Mesenchymal stem cell (in vitro differentiated cells and primary cell): Measurements from ENCODE around the gene NDUFA8.

Experiments
- DNase-seq: peaks from one replicate; pipeline ENCODE4 v3.0.0-alpha.2; 2013
- H2AFZ ChIP-seq: one replicate; pipeline ENCODE4 v1.6.1; 2013; ENCODE audit warnings: low read depth, mild to moderate bottlenecking, control low read depth, inconsistent platforms, low read length, moderate library complexity
- H2AK5ac ChIP-seq: 2 replicates; pipeline ENCODE4 v1.6.1; 2013; ENCODE audit warnings: low read length, moderate library complexity, mild to moderate bottlenecking, inconsistent platforms; ENCODE audit not compliant: severe bottlenecking
- H2BK120ac ChIP-seq: one replicate; pipeline ENCODE4 v1.6.1; 2013; ENCODE audit warnings: low read depth, mild to moderate bottlenecking, inconsistent platforms, low read length, moderate library complexity
- H2BK12ac ChIP-seq, 2 experiments: one replicate each; pipeline ENCODE4 v1.6.1; 2013; ENCODE audit warnings: inconsistent platforms in 2 of 2, low read length in 2 of 2, mild to moderate bottlenecking in 2 of 2, moderate library complexity in 2 of 2, control low read depth in 1 of 2
- H2BK15ac ChIP-seq: one replicate; pipeline ENCODE4 v1.6.1; 2013; ENCODE audit warnings: mild to moderate bottlenecking, low read depth, inconsistent platforms; ENCODE audit not compliant: poor library complexity, severe bottlenecking
- H2BK5ac ChIP-seq: 2 replicates; pipeline ENCODE4 v1.6.1; 2013; ENCODE audit warnings: low read depth, mild to moderate bottlenecking, low read length, control low read depth, inconsistent platforms; ENCODE audit not compliant: poor library complexity, severe bottlenecking
- H3K14ac ChIP-seq, 2 experiments: one replicate each; pipeline ENCODE4 v1.6.1; 2013; ENCODE audit warnings: inconsistent platforms in 2 of 2, low read length in 2 of 2, control low read depth in 1 of 2, mild to moderate bottlenecking in 1 of 2, moderate library complexity in 1 of 2
- H3K18ac ChIP-seq, 2 experiments: one replicate each; pipeline ENCODE4 v1.6.1; 2013; ENCODE audit warnings: inconsistent platforms in 2 of 2, low read length in 2 of 2, control low read depth in 1 of 2, low read depth in 1 of 2, mild to moderate bottlenecking in 1 of 2
- H3K23ac ChIP-seq, 2 experiments: one replicate each; pipeline ENCODE4 v1.6.1; 2013; ENCODE audit warnings: inconsistent platforms in 2 of 2, low read length in 2 of 2, mild to moderate bottlenecking in 2 of 2, moderate library complexity in 2 of 2, control low read depth in 1 of 2
- H3K27ac ChIP-seq: 2 replicates; pipeline ENCODE4 v1.5.1; 2013; ENCODE audit warnings: mild to moderate bottlenecking, moderate library complexity, low read length, control low read depth, inconsistent platforms; ENCODE audit not compliant: poor library complexity, severe bottlenecking
- H3K27me3 ChIP-seq, 2 experiments: 2 replicates each; pipeline versions ENCODE4 v1.6.1 to v1.7.0; 2013; ENCODE audit warnings: low read length in 2 of 2, mild to moderate bottlenecking in 2 of 2, moderate library complexity in 2 of 2, control low read depth in 1 of 2, inconsistent platforms in 1 of 2; ENCODE audit not compliant: control insufficient read depth in 1 of 2, insufficient read depth in 1 of 2
- H3K36me3 ChIP-seq, 2 experiments: 2 replicates each; pipeline versions ENCODE4 v1.6.1 to v1.7.0; 2013; ENCODE audit warnings: low read length in 2 of 2, control low read depth in 1 of 2, inconsistent platforms in 1 of 2, low read depth in 1 of 2, mild to moderate bottlenecking in 1 of 2; ENCODE audit not compliant: insufficient read depth in 2 of 2, control insufficient read depth in 1 of 2
- H3K4ac ChIP-seq, 2 experiments: one replicate each; pipeline ENCODE4 v1.6.1; 2013; ENCODE audit warnings: inconsistent platforms in 2 of 2, low read length in 2 of 2, mild to moderate bottlenecking in 2 of 2, moderate library complexity in 2 of 2, control low read depth in 1 of 2, low read depth in 1 of 2
- H3K4me1 ChIP-seq: 2 replicates; pipeline ENCODE4 v1.6.1; 2013; ENCODE audit warnings: low read depth, low read length, control low read depth; ENCODE audit not compliant: control insufficient read depth, insufficient read depth
- H3K4me2 ChIP-seq: 2 replicates; pipeline ENCODE4 v1.6.1; 2013; ENCODE audit warnings: low read length, mild to moderate bottlenecking, inconsistent platforms; ENCODE audit not compliant: poor library complexity, severe bottlenecking
- H3K4me3 ChIP-seq, 2 experiments: 2 replicates each; pipeline versions ENCODE4 v1.5.1 to v1.7.0; 2013; ENCODE audit warnings: low read length in 2 of 2, mild to moderate bottlenecking in 2 of 2, control low read depth in 1 of 2, low read depth in 1 of 2; ENCODE audit not compliant: insufficient read depth in 1 of 2
- H3K79me1 ChIP-seq: replicated peaks from 2 replicates; pipeline ENCODE4 v1.6.1; 2013; ENCODE audit warnings: mild to moderate bottlenecking, control low read depth, low read length, inconsistent platforms; ENCODE audit not compliant: poor library complexity, severe bottlenecking
- H3K9ac ChIP-seq: 2 replicates; pipeline ENCODE4 v1.7.0; 2013; ENCODE audit warnings: mild to moderate bottlenecking, low read length, moderate library complexity
- H3K9me3 ChIP-seq: 2 replicates; pipeline ENCODE4 v1.7.0; 2013; ENCODE audit warnings: mild to moderate bottlenecking, low read length; ENCODE audit not compliant: control insufficient read depth
- H4K8ac ChIP-seq: one replicate; pipeline ENCODE4 v1.6.1; 2013; ENCODE audit warnings: inconsistent platforms, mild to moderate bottlenecking, low read length, moderate library complexity
- H4K91ac ChIP-seq: one replicate; pipeline ENCODE4 v1.6.1; 2013; ENCODE audit warnings: mild to moderate bottlenecking, low read length, inconsistent platforms
- WGBS: methylation state at CpG from one replicate; pipeline ENCODE4 v1.1.7; 2013; ENCODE audit warnings: mixed read lengths; 5-methylcytosine and 5-hydroxymethylcytosine counted together

NDUFA8 gene

GRCh38 chr9:122172131-122172530 lies 12.6 kb upstream of the NDUFA8 start:
- no peak overlapping the region for H3K9ac ChIP-seq
- peaks cover 49 to 50% of the 10 kb centered on the region in 2 experiments for H3K27me3 ChIP-seq
- H3K4me2 ChIP-seq = no peak overlapping the region
- no peaks in the 10 kb centered on the region for H3K9me3 ChIP-seq
- no peak overlapping the region for H3K14ac ChIP-seq
- 79% methylated on average over 7 of the region's 7 CpGs for WGBS
- H3K23ac ChIP-seq = no peak overlapping the region
- no peak overlapping the region for H2AFZ ChIP-seq
- no peak overlapping the region for H3K27ac ChIP-seq
- H2AK5ac ChIP-seq = no peak overlapping the region
- DNase-seq = no peak
- no peaks in the 10 kb centered on the region for H3K79me1 ChIP-seq
- no peak overlapping the region for H4K91ac ChIP-seq
- no peak overlapping the region for H2BK5ac ChIP-seq
- H3K4me3 ChIP-seq = no peak overlapping the region
- no peak overlapping the region for H2BK120ac ChIP-seq
- H4K8ac ChIP-seq = no peak overlapping the region
- H2BK12ac ChIP-seq = no peak overlapping the region
- H2BK15ac ChIP-seq = no peak overlapping the region
- H3K18ac ChIP-seq = no peak overlapping the region
- H3K4ac ChIP-seq = no peak overlapping the region
- no peaks in the 10 kb centered on the region for H3K4me1 ChIP-seq
- H3K36me3 ChIP-seq = no peaks in the 10 kb centered on the region

GRCh38 chr9:122168356-122168755 lies 8.8 kb upstream of the NDUFA8 start:
- Histone ChIP-seq H3K9ac (no peak overlapping the region), H3K9me3 (no peaks in the 10 kb centered on the region), H3K14ac (no peak overlapping the region), H3K27me3 (peaks cover 39 to 53% of the 10 kb centered on the region in 2 experiments), H2BK5ac (no peak overlapping the region), H3K4me1 (no peaks in the 10 kb centered on the region), H3K23ac (no peak overlapping the region), H3K36me3 (no peaks in the 10 kb centered on the region), H3K4ac (no peak overlapping the region), H3K79me1 (no peaks in the 10 kb centered on the region), H2BK120ac (no peak overlapping the region), H3K27ac (no peak overlapping the region), H2BK12ac (no peak overlapping the region), H4K91ac (no peak overlapping the region), H2AFZ (no peak overlapping the region), H2AK5ac (no peak overlapping the region), H4K8ac (no peak overlapping the region), H2BK15ac (no peak overlapping the region), H3K4me2 (no peak overlapping the region), H3K4me3 (no peak overlapping the region), H3K18ac (no peak overlapping the region)
- DNase-seq = no peak
- 48% methylated on average over 2 of the region's 3 CpGs for WGBS

- no peak overlapping the region for H2BK15ac ChIP-seq
- no peak overlapping the region for H2AK5ac ChIP-seq
- no peak overlapping the region for H4K8ac ChIP-seq
- no peaks in the 10 kb centered on the region for H3K36me3 ChIP-seq
- H3K27me3 ChIP-seq = peaks cover 22 to 36% of the 10 kb centered on the region in 2 experiments
- no peak overlapping the region for H2BK120ac ChIP-seq
- H3K4ac ChIP-seq = no peak overlapping the region
- H2BK12ac ChIP-seq = no peak overlapping the region
- H3K18ac ChIP-seq = no peak overlapping the region
- H2AFZ ChIP-seq = no peak overlapping the region
- H3K27ac ChIP-seq = no peak overlapping the region
- H3K4me2 ChIP-seq = no peak overlapping the region
- no peak overlapping the region for H3K14ac ChIP-seq
- no peak for DNase-seq
- 32% methylated on average over 2 of the region's 2 CpGs for WGBS
- H3K4me3 ChIP-seq = no peak overlapping the region
- H3K9ac ChIP-seq = no peak overlapping the region
- H3K23ac ChIP-seq = no peak overlapping the region
- H4K91ac ChIP-seq = no peak overlapping the region
- H3K4me1 ChIP-seq = no peaks in the 10 kb centered on the region
- H2BK5ac ChIP-seq = no peak overlapping the region
- peaks cover 3% of the 10 kb centered on the region for H3K79me1 ChIP-seq
- H3K9me3 ChIP-seq = peaks cover 8% of the 10 kb centered on the region
Observed at GRCh38 chr9:122164286-122164685, 4.7 kb upstream of the NDUFA8 start.

GRCh38 chr9:122162415-122162814 lies 2.8 kb upstream of the NDUFA8 start:
- Histone ChIP-seq H3K4me2 (no peak overlapping the region), H3K9ac (no peak overlapping the region), H3K79me1 (peaks cover 10% of the 10 kb centered on the region), H3K27me3 (peaks cover 22 to 36% of the 10 kb centered on the region in 2 experiments), H2BK5ac (no peak overlapping the region), H2AFZ (no peak overlapping the region), H3K4me3 (no peak overlapping the region), H3K4ac (no peak overlapping the region), H2BK120ac (no peak overlapping the region), H3K23ac (no peak overlapping the region), H3K14ac (no peak overlapping the region), H2BK12ac (no peak overlapping the region), H4K91ac (no peak overlapping the region), H2BK15ac (no peak overlapping the region), H3K36me3 (no peaks in the 10 kb centered on the region), H3K18ac (no peak overlapping the region), H3K4me1 (no peaks in the 10 kb centered on the region), H3K27ac (no peak overlapping the region), H2AK5ac (no peak overlapping the region), H3K9me3 (peaks cover 8% of the 10 kb centered on the region), H4K8ac (no peak overlapping the region)
- no peak for DNase-seq
